ENCODE data around the gene POLE3. TPM values are rescaled to one million over a fixed set of nuclear protein-coding genes. Genes with fewer than 3 reads are reported as not detected.

The POLE3 gene
- total RNA-seq, 1 donor: 49.7 TPM

- no peak overlapping the region for H3K4me3 ChIP-seq (ENCODE audit: low read depth, low read length)
- DNase-seq (ENCODE audit: low read depth): no peak
These were observed 6.8 kb downstream of the POLE3 start for GRCh38 chr9:113403646-113404045.

GRCh38 chr9:113401027-113401792 is 9.3 kb downstream of the POLE3 start, which contains the start of gene ALAD:
ALAD (minus strand) TSS chr9:113401284; CDS start chr9:113393559, 7,725 bp downstream.
- H3K4me3 ChIP-seq (ENCODE audit: low read depth, low read length): peak within 1 kb of the TSS; percentile 96
- TF ChIP-seq CTCF (IDR thresholded peaks at IDR 0.05; ENCODE audit: insufficient read depth, low read length): peak; percentile 91
- peak; percentile 96 for DNase-seq (ENCODE audit: low read depth)

More at GRCh38 chr9:113403646-113404045, 6.8 kb downstream of the POLE3 start:
- TF ChIP-seq CTCF (IDR thresholded peaks at IDR 0.05; ENCODE audit: insufficient read depth, low read length): no peak

GRCh38 chr9:113399646-113400200 is 10.8 kb downstream of the POLE3 start:
- no peak for TF ChIP-seq CTCF (IDR thresholded peaks at IDR 0.05; ENCODE audit: insufficient read depth, low read length)
- no peak for DNase-seq (ENCODE audit: low read depth)
- H3K4me3 ChIP-seq (ENCODE audit: low read depth, low read length): peak overlapping the region; percentile 96

GRCh38 chr9:113398796-113399195 is 11.7 kb downstream of the POLE3 start:
- H3K4me3 ChIP-seq (ENCODE audit: low read depth, low read length): no peak overlapping the region
- peak; percentile 16 for DNase-seq (ENCODE audit: low read depth)
- no peak for TF ChIP-seq CTCF (IDR thresholded peaks at IDR 0.05; ENCODE audit: insufficient read depth, low read length)

GRCh38 chr9:113397203-113397631 is 13.3 kb downstream of the POLE3 start:
- no peak for TF ChIP-seq CTCF (IDR thresholded peaks at IDR 0.05; ENCODE audit: insufficient read depth, low read length)
- DNase-seq (ENCODE audit: low read depth): no peak

GRCh38 chr9:113395000-113395861 is 15.2 kb downstream of the POLE3 start:
- TF ChIP-seq CTCF (IDR thresholded peaks at IDR 0.05; ENCODE audit: insufficient read depth, low read length): no peak
- no peak for DNase-seq (ENCODE audit: low read depth)
- H3K4me3 ChIP-seq (ENCODE audit: low read depth, low read length): no peak overlapping the region

More at GRCh38 chr9:113397203-113397631, 13.3 kb downstream of the POLE3 start:
- no peak overlapping the region for H3K4me3 ChIP-seq (ENCODE audit: low read depth, low read length)

Measured in fibroblast of the aortic adventitia (primary cell).